ENCODE results near the gene VARS1.

DNA sequence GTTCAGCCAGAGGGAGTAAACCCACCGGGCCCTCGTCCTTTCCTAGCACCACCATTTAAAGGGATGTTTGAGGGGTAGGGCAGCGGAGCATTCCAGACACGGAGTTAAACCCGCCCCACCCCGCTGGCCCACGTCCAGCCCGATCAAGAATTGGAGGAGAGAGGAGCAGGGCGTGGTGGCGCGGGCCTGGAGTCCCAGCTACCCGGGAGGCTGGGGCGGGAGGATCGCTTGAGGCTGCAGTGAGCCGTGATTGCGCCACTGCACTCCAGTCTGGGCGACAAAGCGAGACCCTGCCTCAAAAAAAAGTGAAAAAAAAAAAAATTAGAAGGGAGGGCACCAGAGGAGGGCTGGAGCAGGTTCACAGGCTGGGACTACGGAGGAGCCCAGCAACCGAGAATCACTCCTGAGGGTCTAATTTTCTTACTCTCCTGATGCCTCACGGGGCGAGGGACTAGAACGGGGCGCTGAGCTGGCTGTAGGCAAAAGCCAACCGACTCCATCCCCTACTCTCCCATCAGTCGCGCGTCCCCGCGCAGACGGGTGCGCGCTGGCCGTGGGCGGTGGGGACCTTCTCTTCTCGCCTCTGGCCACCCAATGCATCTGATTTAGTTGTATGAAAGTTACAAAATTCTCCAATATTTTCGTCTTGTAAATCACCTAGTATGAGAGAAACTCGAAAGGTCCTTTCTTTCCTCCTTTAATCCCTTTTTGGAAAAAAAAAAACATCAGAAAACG lies 25.9 kb upstream of the VARS1 start:
- TF ChIP-seq, protein P1, sequence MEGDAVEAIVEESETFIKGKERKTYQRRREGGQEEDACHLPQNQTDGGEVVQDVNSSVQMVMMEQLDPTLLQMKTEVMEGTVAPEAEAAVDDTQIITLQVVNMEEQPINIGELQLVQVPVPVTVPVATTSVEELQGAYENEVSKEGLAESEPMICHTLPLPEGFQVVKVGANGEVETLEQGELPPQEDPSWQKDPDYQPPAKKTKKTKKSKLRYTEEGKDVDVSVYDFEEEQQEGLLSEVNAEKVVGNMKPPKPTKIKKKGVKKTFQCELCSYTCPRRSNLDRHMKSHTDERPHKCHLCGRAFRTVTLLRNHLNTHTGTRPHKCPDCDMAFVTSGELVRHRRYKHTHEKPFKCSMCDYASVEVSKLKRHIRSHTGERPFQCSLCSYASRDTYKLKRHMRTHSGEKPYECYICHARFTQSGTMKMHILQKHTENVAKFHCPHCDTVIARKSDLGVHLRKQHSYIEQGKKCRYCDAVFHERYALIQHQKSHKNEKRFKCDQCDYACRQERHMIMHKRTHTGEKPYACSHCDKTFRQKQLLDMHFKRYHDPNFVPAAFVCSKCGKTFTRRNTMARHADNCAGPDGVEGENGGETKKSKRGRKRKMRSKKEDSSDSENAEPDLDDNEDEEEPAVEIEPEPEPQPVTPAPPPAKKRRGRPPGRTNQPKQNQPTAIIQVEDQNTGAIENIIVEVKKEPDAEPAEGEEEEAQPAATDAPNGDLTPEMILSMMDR (IDR thresholded peaks at IDR 0.05 in 8 of 11, conservative IDR thresholded peaks at IDR 0.05 in 3 of 11) = no peak
- no peak for TF ChIP-seq POLR2A (IDR thresholded peaks at IDR 0.05)
